Spleen (tissue), 7 donors: ENCODE measurements around the gene BBIP1.

Source experiments
- CTCF ChIP-seq, 11 experiments: fragments of 200-600 bp in 7 of 11; fragments of 450-650 bp in 4 of 11; sonication (generic) in 4 of 11; IDR thresholded peaks in 8 of 11; conservative IDR thresholded peaks in 3 of 11; 1 replicate in 7 of 11; 2 replicates in 4 of 11; pipeline versions ENCODE4 v1.4.0 to v1.8.0; 2016 to 2021; ENCODE audit warnings: antibody characterized with exemption in 11 of 11, inconsistent platforms in 4 of 11, mild to moderate bottlenecking in 1 of 11
- POLR2A ChIP-seq, 3 donors: fragments of 450-650 bp; IDR thresholded peaks; one replicate each; pipeline ENCODE4 v1.5.1; 2017; ENCODE audit warnings: antibody characterized with exemption in 3 of 3, mild to moderate bottlenecking in 1 of 3
- donor health status: DM: no; HTN: no; CAD: no; lungs with moderate emphysema.
- donor health status: DM: no; HTN: no; CAD: no.
- donor health status: DM: no; HTN: no; CAD: no.

- TF ChIP-seq POLR2A (IDR thresholded peaks at IDR 0.05): no peak
- no peak for TF ChIP-seq CTCF (IDR thresholded peaks at IDR 0.05 in 8 of 11, conservative IDR thresholded peaks at IDR 0.05 in 3 of 11)
Observed at GRCh38 chr10:110927461-110927860, 8.5 kb upstream of the BBIP1 start.
